T-cell (primary cell): ENCODE data around the gene CRYGD. TPM values are rescaled to one million over a fixed set of nuclear protein-coding genes. Genes with fewer than 3 reads are reported as not detected.

ENCODE experiments used
- ATAC-seq, 4 experiments: fragments of 200-7000 bp in 3 of 4; fragments of 150-1000 bp in 1 of 4; cut with Tn5 transposase; replicated peaks in 1 of 4; 1 replicate in 3 of 4; 2 replicates in 1 of 4; pipeline ENCODE4 v1.10.0; 2021; ENCODE audit warnings: moderate library complexity in 3 of 4, mild to moderate bottlenecking in 2 of 4, moderate number of reproducible peaks in 1 of 4
- CTCF ChIA-PET, 2 donors: fragments of 300-600 bp; sonication (Branson Sonifier 250); formaldehyde crosslinking; loops; one replicate each; lab custom pipeline; 2022; ENCODE audit warnings: antibody characterized with exemption in 2 of 2; lab: Charles Lee
- POLR2A ChIA-PET, 2 donors: fragments of 300-600 bp; sonication (Branson Sonifier 250); formaldehyde crosslinking; loops; one replicate each; lab custom pipeline; 2022; ENCODE audit warnings: antibody characterized with exemption in 2 of 2; lab: Charles Lee
- DNase-seq, 35 experiments: peaks; one replicate each; pipeline versions ENCODE4 v3.0.0 to v3.0.0-alpha.2; 2013 to 2023
- H3K27ac ChIP-seq: one replicate; pipeline ENCODE4 v1.5.1; 2013; ENCODE audit warnings: low read length
- H3K27me3 ChIP-seq, 2 experiments: replicated peaks in 1 of 2; 1 replicate in 1 of 2; 2 replicates in 1 of 2; pipeline versions ENCODE4 v1.6.1 to v1.7.0; 2013; ENCODE audit warnings: low read length in 1 of 2, mixed read lengths in 1 of 2; ENCODE audit not compliant: control insufficient read depth in 2 of 2, insufficient read depth in 2 of 2; ENCODE audit errors: extremely low read depth in 1 of 2
- H3K36me3 ChIP-seq, 2 donors: 1 replicate in 1 of 2; 2 replicates in 1 of 2; pipeline versions ENCODE4 v1.6.1 to v1.7.0; 2013; ENCODE audit warnings: low read length in 1 of 2; ENCODE audit not compliant: control insufficient read depth in 2 of 2, insufficient read depth in 1 of 2; ENCODE audit errors: extremely low read depth in 1 of 2
- H3K4me1 ChIP-seq, 2 experiments: 1 replicate in 1 of 2; 2 replicates in 1 of 2; pipeline versions ENCODE4 v1.6.1 to v1.7.0; 2013; ENCODE audit warnings: low read length in 2 of 2, mixed read lengths in 1 of 2; ENCODE audit not compliant: insufficient read depth in 2 of 2, control insufficient read depth in 1 of 2; ENCODE audit errors: extremely low read depth in 1 of 2
- H3K4me3 ChIP-seq, 2 donors: 1 replicate in 1 of 2; 2 replicates in 1 of 2; pipeline versions ENCODE4 v1.5.1 to v1.7.0; 2013; ENCODE audit warnings: mild to moderate bottlenecking in 2 of 2, low read length in 1 of 2, moderate library complexity in 1 of 2; ENCODE audit not compliant: control insufficient read depth in 1 of 2; ENCODE audit errors: extremely low read depth in 1 of 2
- H3K9me3 ChIP-seq: 2 replicates; pipeline ENCODE4 v1.7.0; 2013
- H3K27ac Mint-ChIP-seq, 2 donors: one replicate each; pipeline ENCODE4 v1.8.0; 2020 to 2021; ENCODE audit warnings: mild to moderate bottlenecking in 2 of 2, mixed read lengths in 2 of 2
- H3K27me3 Mint-ChIP-seq, 2 donors: one replicate each; pipeline ENCODE4 v1.8.0; 2021 to 2022; ENCODE audit warnings: mixed read lengths in 2 of 2
- H3K36me3 Mint-ChIP-seq: one replicate; pipeline ENCODE4 v1.8.0; 2021; ENCODE audit warnings: mixed read lengths
- H3K4me1 Mint-ChIP-seq, 3 donors: one replicate each; pipeline ENCODE4 v1.8.0; 2020 to 2022; ENCODE audit warnings: mixed read lengths in 3 of 3, mild to moderate bottlenecking in 1 of 3
- H3K4me3 Mint-ChIP-seq, 3 donors: one replicate each; pipeline ENCODE4 v1.8.0; 2020 to 2022; ENCODE audit warnings: mild to moderate bottlenecking in 3 of 3, mixed read lengths in 3 of 3, moderate library complexity in 3 of 3
- H3K9me3 Mint-ChIP-seq, 3 donors: one replicate each; pipeline ENCODE4 v1.8.0; 2020 to 2022; ENCODE audit warnings: mixed read lengths in 3 of 3
- WGBS: methylation state at CpG from one replicate; pipeline ENCODE4 v1.1.5; 2013; ENCODE audit warnings: missing lambda C conversion rate; ENCODE audit not compliant: insufficient coverage; 5-methylcytosine and 5-hydroxymethylcytosine counted together
- total RNA-seq, 35 experiments: library from RNA in 6 of 35; stranded (reverse) in 6 of 35; fragments of 120-200 nt in 1 of 35; gene quantifications; one replicate each; pipeline versions ENCODE4 v1.2.1 to v1.2.4 and lab custom pipeline; 2013 to 2026

The CRYGD gene
- total RNA-seq, 5 donors from 2014 or later (not counting 1 experiment from before 2014, with no cell fraction given): not detected

- Histone ChIP-seq H3K27me3 (peaks cover 0 to 2% of the 10 kb centered on the region in 2 experiments), H3K27ac (no peak overlapping the region), H3K4me3 (no peak overlapping the region), H3K9me3 (no peaks in the 10 kb centered on the region), H3K36me3 (no peaks in the 10 kb centered on the region), H3K4me1 (peaks cover 6 to 10% of the 10 kb centered on the region in 2 experiments)
- no peak overlapping the region for H3K4me3 Mint-ChIP-seq
- WGBS: 0% methylated on average over 1 of the region's 8 CpGs
- ChIA-PET CTCF (no interaction called here), POLR2A (no interaction called here)
- no peak overlapping the region for H3K27ac Mint-ChIP-seq
- no peaks in the 10 kb centered on the region for H3K36me3 Mint-ChIP-seq
- H3K9me3 Mint-ChIP-seq: peaks cover 0 to 2% (median 0%) of the 10 kb centered on the region in 3 donors
- no peaks in the 10 kb centered on the region for H3K27me3 Mint-ChIP-seq
- DNase-seq (peak in 1 of 35 experiments; percentile 3), ATAC-seq (peak in 2 of 4 experiments; percentile 28 to 60)
- peaks cover 5 to 10% (median 10%) of the 10 kb centered on the region in 3 donors for H3K4me1 Mint-ChIP-seq
These were observed 10.7 kb upstream of the CRYGD start for GRCh38 chr2:208134928-208135586.

GRCh38 chr2:208130712-208131110 lies 6.4 kb upstream of the CRYGD start:
- H3K9me3 ChIP-seq: no peaks in the 10 kb centered on the region
- Mint-ChIP-seq H3K4me1 (peaks cover 5 to 10% (median 10%) of the 10 kb centered on the region in 3 donors), H3K27me3 (peaks cover 8 to 11% of the 10 kb centered on the region in 2 donors), H3K36me3 (no peaks in the 10 kb centered on the region), H3K9me3 (peaks cover 0 to 2% (median 0%) of the 10 kb centered on the region in 3 donors), H3K27ac (no peak overlapping the region), H3K4me3 (no peak overlapping the region)
- DNase-seq (no peak), ATAC-seq (no peak)
- POLR2A ChIA-PET: no interaction called here
- CTCF ChIA-PET: no interaction called here
- H3K27ac ChIP-seq: no peak overlapping the region
- no peaks in the 10 kb centered on the region for H3K36me3 ChIP-seq
- 97% methylated on average over 3 of the region's 6 CpGs for WGBS
- peaks cover 6 to 10% of the 10 kb centered on the region in 2 experiments for H3K4me1 ChIP-seq
- H3K4me3 ChIP-seq: no peak overlapping the region
- H3K27me3 ChIP-seq: peaks cover 0 to 8% of the 10 kb centered on the region in 2 experiments

- DNase-seq (no peak), ATAC-seq (no peak)
- Histone ChIP-seq H3K4me1 (peaks cover 2 to 5% of the 10 kb centered on the region in 2 experiments), H3K27ac (no peak within 1 kb of the TSS), H3K36me3 (no peaks in the 10 kb centered on the region), H3K9me3 (no peaks in the 10 kb centered on the region), H3K4me3 (no peak within 1 kb of the TSS), H3K27me3 (peaks cover 0 to 6% of the 10 kb centered on the region in 2 experiments)
- POLR2A ChIA-PET: no interaction called here
- peaks cover 11 to 17% of the 10 kb centered on the region in 2 donors for H3K27me3 Mint-ChIP-seq
- no peak within 1 kb of the TSS for H3K27ac Mint-ChIP-seq
- 72% methylated on average over 10 of the region's 19 CpGs for WGBS
- H3K4me1 Mint-ChIP-seq: peaks cover 1 to 4% (median 3%) of the 10 kb centered on the region in 3 donors
- H3K9me3 Mint-ChIP-seq: peaks cover 0 to 2% (median 0%) of the 10 kb centered on the region in 3 donors
- no peak within 1 kb of the TSS for H3K4me3 Mint-ChIP-seq
- no peaks in the 10 kb centered on the region for H3K36me3 Mint-ChIP-seq
- CTCF ChIA-PET: no interaction called here
These were observed 5.7 kb upstream of the CRYGD start, which contains the start of gene CRYGC for GRCh38 chr2:208129744-208130711. Gene CRYGC, minus strand, starts transcription at chr2:208129828. Its CDS starts 36 bp downstream, at chr2:208129792.

GRCh38 chr2:208128136-208128535 lies 3.8 kb upstream of the CRYGD start:
- DNase-seq: no peak
- Histone ChIP-seq H3K27me3 (peaks cover 0 to 12% of the 10 kb centered on the region in 2 experiments), H3K9me3 (no peaks in the 10 kb centered on the region), H3K36me3 (no peaks in the 10 kb centered on the region), H3K27ac (no peak overlapping the region), H3K4me1 (no peaks in the 10 kb centered on the region), H3K4me3 (no peak overlapping the region)
- peaks cover 0 to 2% (median 0%) of the 10 kb centered on the region in 3 donors for H3K9me3 Mint-ChIP-seq
- peaks cover 22 to 28% of the 10 kb centered on the region in 2 donors for H3K27me3 Mint-ChIP-seq
- H3K4me1 Mint-ChIP-seq: peaks cover 6 to 15% (median 8%) of the 10 kb centered on the region in 3 donors
- no peak overlapping the region for H3K4me3 Mint-ChIP-seq
- no peak for ATAC-seq
- H3K27ac Mint-ChIP-seq: no peak overlapping the region
- POLR2A ChIA-PET: no interaction called here
- CTCF ChIA-PET: interaction anchor here in 1 of 2 donors (0.5 kb wide), 1 partner anchor 10 kb away, joined by 4 read pairs; no protein-coding TSS in a partner anchor
- WGBS: 78% methylated on average over 9 of the region's 12 CpGs
- no peaks in the 10 kb centered on the region for H3K36me3 Mint-ChIP-seq

GRCh38 chr2:208127090-208127489 lies 2.8 kb upstream of the CRYGD start:
- DNase-seq (no peak), ATAC-seq (no peak)
- peaks cover 0 to 12% of the 10 kb centered on the region in 2 experiments for H3K27me3 ChIP-seq
- Mint-ChIP-seq H3K36me3 (no peaks in the 10 kb centered on the region), H3K4me1 (peaks cover 6 to 15% (median 8%) of the 10 kb centered on the region in 3 donors), H3K9me3 (peaks cover 0 to 2% (median 0%) of the 10 kb centered on the region in 3 donors), H3K27me3 (peaks cover 22 to 28% of the 10 kb centered on the region in 2 donors), H3K4me3 (no peak overlapping the region), H3K27ac (no peak overlapping the region)
- no peaks in the 10 kb centered on the region for H3K4me1 ChIP-seq
- CTCF ChIA-PET: no interaction called here
- no peaks in the 10 kb centered on the region for H3K36me3 ChIP-seq
- no peaks in the 10 kb centered on the region for H3K9me3 ChIP-seq
- H3K4me3 ChIP-seq: no peak overlapping the region
- no peak overlapping the region for H3K27ac ChIP-seq
- POLR2A ChIA-PET: no interaction called here
- WGBS: no CpG with 5 or more reads among the region's 4 CpGs

- peaks cover 0 to 2% (median 0%) of the 10 kb centered on the region in 3 donors for H3K9me3 Mint-ChIP-seq
- Histone ChIP-seq H3K4me1 (no peaks in the 10 kb centered on the region), H3K36me3 (no peaks in the 10 kb centered on the region), H3K27me3 (peaks cover 0 to 14% of the 10 kb centered on the region in 2 experiments), H3K4me3 (no peak overlapping the region), H3K27ac (no peak overlapping the region), H3K9me3 (no peaks in the 10 kb centered on the region)
- H3K27ac Mint-ChIP-seq: no peak overlapping the region
- H3K4me3 Mint-ChIP-seq: no peak overlapping the region
- ATAC-seq (no peak), DNase-seq (no peak)
- H3K4me1 Mint-ChIP-seq: peaks cover 6 to 15% (median 8%) of the 10 kb centered on the region in 3 donors
- peaks cover 25 to 34% of the 10 kb centered on the region in 2 donors for H3K27me3 Mint-ChIP-seq
- ChIA-PET CTCF (no interaction called here), POLR2A (no interaction called here)
- no CpG with 5 or more reads among the region's 4 CpGs for WGBS
- H3K36me3 Mint-ChIP-seq: no peaks in the 10 kb centered on the region
These were observed 927 bp upstream of the CRYGD start for GRCh38 chr2:208125251-208125650.
